ENCODE results near the gene EBF3.

- no peak for TF ChIP-seq ZNF114 (CRISPR knock-in tag; IDR thresholded peaks at IDR 0.05)
- no peak for TF ChIP-seq POLR2AphosphoS5 (IDR thresholded peaks at IDR 0.05; ENCODE audit: low read depth)
- TF ChIP-seq CTCF (conservative IDR thresholded peaks at IDR 0.05; ENCODE audit: low read depth in 2 of 2) = no peak
Observed at GRCh38 chr10:129859536-129859935, 104.5 kb downstream of the EBF3 start.
